Neural progenitor cell (in vitro differentiated cells): ENCODE results near the gene COQ5.

Experiments
- EZH2 ChIP-seq: fragments of 200-600 bp; sonication (generic); IDR thresholded peaks from 2 replicates; pipeline ENCODE4 v1.6.1; 2017; ENCODE audit warnings: antibody characterized with exemption, mild to moderate bottlenecking, moderate library complexity
- EZH2phosphoT487 ChIP-seq: fragments of 200-600 bp; sonication (generic); IDR thresholded peaks from 2 replicates; pipeline ENCODE4 v1.6.1; 2017; ENCODE audit warnings: antibody characterized with exemption
- TF ChIP-seq, protein P1 (sequence below): fragments of 200-600 bp; sonication (generic); IDR thresholded peaks from 2 replicates; pipeline ENCODE4 v1.5.1; 2017; ENCODE audit warnings: antibody characterized with exemption, mild to moderate bottlenecking

- TF ChIP-seq, protein P1, sequence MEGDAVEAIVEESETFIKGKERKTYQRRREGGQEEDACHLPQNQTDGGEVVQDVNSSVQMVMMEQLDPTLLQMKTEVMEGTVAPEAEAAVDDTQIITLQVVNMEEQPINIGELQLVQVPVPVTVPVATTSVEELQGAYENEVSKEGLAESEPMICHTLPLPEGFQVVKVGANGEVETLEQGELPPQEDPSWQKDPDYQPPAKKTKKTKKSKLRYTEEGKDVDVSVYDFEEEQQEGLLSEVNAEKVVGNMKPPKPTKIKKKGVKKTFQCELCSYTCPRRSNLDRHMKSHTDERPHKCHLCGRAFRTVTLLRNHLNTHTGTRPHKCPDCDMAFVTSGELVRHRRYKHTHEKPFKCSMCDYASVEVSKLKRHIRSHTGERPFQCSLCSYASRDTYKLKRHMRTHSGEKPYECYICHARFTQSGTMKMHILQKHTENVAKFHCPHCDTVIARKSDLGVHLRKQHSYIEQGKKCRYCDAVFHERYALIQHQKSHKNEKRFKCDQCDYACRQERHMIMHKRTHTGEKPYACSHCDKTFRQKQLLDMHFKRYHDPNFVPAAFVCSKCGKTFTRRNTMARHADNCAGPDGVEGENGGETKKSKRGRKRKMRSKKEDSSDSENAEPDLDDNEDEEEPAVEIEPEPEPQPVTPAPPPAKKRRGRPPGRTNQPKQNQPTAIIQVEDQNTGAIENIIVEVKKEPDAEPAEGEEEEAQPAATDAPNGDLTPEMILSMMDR, result no peak
- TF ChIP-seq EZH2 (no peak), EZH2phosphoT487 (no peak)
Measured at GRCh38 chr12:120571299-120571698, 42.3 kb upstream of the COQ5 start.
